HG03469 (cell line): ENCODE measurements around the gene PIP5KL1.

Experiments
- ATAC-seq: cut with Tn5 transposase; IDR thresholded peaks from one replicate; pipeline ENCODE4 v1.9.1; 2021; ENCODE audit warnings: mild to moderate bottlenecking, moderate library complexity, moderate number of reproducible peaks; ENCODE audit not compliant: unreplicated experiment

Gene PIP5KL1

GRCh38 chr9:127968700-127969383, 38.3 kb upstream of the PIP5KL1 start:
- no peak for ATAC-seq

DNA sequence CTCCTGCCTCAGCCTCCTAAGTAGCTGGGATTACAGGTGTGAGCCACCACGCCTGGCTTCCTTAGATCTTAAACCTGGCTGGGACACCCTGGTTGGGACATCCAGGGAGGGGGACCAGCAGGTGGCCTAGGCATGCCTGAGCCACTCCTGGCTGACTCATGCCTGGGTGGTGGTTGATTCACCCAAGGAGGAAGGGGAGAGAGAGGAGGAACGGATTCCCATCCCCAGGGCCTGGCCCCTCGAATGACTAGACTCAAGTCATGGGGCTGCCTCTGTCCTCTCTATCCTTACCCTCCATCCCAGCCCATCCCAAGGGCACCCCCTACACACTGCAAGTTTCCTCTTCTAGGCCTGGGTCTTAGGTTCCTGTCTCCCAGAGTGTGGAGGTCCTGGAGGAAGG, 37.5 kb upstream of the PIP5KL1 start:
- ATAC-seq = no peak

- no peak for ATAC-seq
These were observed 36.7 kb upstream of the PIP5KL1 start for GRCh38 chr9:127967151-127967809.

GRCh38 chr9:127966416-127967150, 36.0 kb upstream of the PIP5KL1 start:
- ATAC-seq = no peak

GRCh38 chr9:127965953-127966352, 35.4 kb upstream of the PIP5KL1 start:
- no peak for ATAC-seq

DNA sequence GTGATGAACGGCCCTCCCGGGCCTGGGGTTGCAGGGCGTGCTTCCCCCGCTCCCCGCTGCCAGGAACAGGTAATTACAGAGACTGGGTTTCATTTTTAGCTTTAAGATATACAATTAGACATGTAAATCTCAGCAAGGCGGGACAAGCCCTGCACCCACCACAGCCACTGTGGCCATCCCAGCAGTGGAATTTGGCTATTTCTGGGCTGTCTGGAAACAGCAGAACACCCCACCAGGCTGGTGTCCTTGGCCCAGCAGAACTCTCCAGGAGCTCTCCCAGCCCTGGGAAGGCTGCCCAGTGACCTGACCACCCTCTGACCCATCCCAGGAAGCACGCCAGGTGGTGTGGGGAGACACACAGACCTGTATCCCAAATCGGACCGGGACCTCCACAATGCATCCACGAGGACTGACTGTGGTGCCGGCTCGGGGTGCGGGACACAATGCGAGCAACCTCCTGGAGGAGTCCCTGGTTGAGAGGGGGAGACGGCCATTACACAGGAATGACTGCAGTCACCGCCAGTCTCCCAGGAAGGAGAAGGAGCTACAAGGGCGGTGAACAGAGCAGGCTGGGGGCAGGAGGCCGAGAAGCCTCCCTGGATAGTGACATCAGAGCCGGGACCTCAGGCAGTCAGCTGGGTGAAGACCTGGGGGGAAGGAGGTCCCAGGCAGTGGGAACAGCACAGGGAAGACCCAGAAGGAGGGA, 32.9 kb upstream of the PIP5KL1 start:
- no peak for ATAC-seq

DNA sequence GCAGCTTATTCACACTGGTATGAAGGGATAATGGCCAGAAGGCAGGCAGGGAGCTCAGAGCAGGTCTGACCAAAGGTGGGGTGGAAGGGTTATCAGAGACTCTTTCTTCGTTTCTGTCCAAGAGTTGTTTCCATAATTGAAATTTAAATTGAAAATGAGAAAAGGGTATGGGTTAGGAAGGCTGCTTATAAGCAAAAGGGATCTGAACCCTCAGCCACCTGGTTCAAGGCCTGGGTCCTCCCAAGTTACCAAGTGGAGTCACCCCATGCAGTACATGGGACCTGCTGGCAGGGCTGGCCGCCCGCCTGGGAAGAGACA, 32.4 kb upstream of the PIP5KL1 start:
- ATAC-seq = no peak

- no peak for ATAC-seq
These were observed 31.7 kb upstream of the PIP5KL1 start for GRCh38 chr9:127962278-127962677.

- no peak for ATAC-seq
These were observed 31.1 kb upstream of the PIP5KL1 start for GRCh38 chr9:127961613-127962155.

DNA sequence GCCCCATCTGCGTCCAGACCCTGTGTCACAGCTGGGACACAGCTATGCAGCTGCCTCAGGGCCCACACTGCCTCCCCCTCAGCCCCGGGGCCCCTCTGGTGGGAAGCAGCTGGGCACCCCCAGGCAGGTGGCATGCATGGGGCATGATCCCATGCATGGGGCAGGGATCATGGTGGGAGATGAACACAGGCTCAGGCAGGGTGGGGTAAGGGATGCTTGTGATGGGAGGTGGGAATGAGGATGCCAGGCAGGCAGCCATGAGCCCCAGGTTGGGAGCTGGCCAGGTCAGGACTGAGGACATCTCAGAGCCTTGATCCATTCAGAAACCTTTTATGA, 30.5 kb upstream of the PIP5KL1 start:
- no peak for ATAC-seq

- no peak for ATAC-seq
These were observed 30.0 kb upstream of the PIP5KL1 start for GRCh38 chr9:127960410-127961154.

DNA sequence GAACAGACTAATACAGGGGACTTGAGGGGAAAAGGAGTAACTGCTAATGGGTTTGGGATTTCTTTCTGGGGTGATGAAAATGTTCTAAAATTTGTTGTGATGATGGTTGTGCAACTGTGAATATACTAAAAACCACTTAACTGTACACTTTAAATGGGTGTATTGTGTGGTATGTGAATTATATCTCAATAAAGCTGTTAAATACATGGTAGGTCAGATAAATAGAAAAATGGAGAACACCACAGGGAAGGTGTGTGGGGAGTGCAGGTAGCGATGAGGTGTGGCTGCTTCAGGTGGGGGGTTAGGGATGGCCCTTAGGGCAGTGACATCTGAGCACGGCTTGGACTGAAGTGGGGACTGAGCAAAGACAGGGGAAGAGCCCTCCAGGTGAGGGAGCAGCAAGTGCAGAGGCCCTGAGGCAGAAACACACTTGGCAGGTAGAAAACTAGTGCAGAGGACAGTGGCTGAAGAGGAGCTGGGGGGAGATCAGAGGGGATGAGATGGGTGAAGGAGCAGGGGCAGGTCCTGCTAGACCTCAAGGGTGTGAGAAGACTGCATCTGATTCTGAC, 29.3 kb upstream of the PIP5KL1 start:
- no peak for ATAC-seq

DNA sequence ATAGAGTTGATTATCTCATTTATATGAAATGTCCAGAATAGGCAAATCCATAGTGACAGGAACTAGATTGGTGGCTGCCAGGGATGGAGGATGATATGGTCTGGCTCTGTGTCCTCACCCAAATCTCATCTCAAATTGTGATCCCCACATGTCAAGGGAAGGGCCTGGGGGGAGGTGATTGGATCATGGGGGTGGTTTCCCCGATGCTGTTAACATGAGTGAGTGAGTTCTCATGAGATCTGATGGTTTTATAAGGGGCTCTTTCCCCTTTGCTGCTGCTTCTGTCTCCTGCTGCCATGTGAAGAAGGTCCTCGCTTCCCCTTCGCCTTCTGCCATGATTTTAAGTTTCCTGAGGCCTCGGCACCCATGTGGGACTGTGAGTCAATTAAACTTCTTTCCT, 28.8 kb upstream of the PIP5KL1 start:
- ATAC-seq = no peak

GRCh38 chr9:127958728-127959127, 28.2 kb upstream of the PIP5KL1 start:
- ATAC-seq = no peak

GRCh38 chr9:127955294-127956015, 24.9 kb upstream of the PIP5KL1 start:
- no peak for ATAC-seq

DNA sequence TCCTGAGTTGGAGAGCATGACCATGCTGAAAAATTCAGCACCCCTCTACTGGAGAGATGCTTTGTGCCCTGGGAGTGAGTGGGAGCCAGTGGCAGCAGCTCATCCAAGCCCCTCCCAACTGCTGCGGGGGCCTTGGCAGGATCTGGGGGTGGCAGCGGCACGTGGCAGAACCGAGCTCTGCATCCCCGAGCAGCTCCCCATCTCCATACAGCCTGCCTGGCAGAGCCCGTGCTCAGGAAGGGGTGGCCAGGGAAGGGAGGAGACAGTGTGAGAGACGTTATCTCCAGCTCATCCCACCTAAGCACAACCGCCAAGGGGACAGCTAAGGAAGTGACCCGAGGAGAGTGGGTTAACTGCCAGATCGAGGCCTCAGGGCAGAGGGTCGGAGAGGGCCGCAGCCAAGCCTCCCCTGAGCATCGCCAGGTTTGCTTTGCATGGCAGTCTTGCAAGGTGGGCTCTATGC, 24.3 kb upstream of the PIP5KL1 start:
- ATAC-seq = no peak

GRCh38 chr9:127953768-127954505, 23.4 kb upstream of the PIP5KL1 start:
- no peak for ATAC-seq

DNA sequence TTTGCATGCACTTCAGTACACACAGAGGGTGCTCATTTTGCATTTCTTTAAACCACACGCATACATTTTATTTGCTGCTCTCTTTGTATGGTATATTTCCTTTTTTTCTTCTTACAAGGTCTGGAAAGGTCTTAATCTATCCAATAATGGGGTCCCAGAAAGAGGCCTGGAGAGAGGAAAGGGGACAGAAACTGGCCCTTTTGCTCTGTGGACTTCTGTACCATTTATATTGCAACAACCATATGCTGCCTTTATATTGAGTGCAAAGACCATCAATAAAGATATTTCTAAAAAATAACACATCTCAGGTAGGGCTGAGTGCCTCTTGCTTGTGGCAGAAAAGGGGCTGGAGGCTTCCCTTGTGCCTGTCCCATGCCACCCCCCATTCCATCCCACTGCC, 22.6 kb upstream of the PIP5KL1 start:
- no peak for ATAC-seq
